Natural killer cell (primary cell): ENCODE measurements around the gene C1QTNF6. TPM values are rescaled to one million over a fixed set of nuclear protein-coding genes. Genes with fewer than 3 reads are reported as not detected.

Experiments used
- ATAC-seq, 3 donors: fragments of 150-1000 bp in 2 of 3; fragments of 200-7000 bp in 1 of 3; cut with Tn5 transposase; 1 replicate in 1 of 3; 2 replicates in 2 of 3; pipeline ENCODE4 v1.10.0; 2021; ENCODE audit warnings: mild to moderate bottlenecking in 2 of 3, moderate library complexity in 2 of 3
- DNase-seq, 2 donors: peaks; one replicate each; pipeline versions ENCODE4 v3.0.0 to v3.0.0-alpha.2; 2013 to 2021; ENCODE audit warnings: mixed read lengths in 1 of 2
- H3K27ac ChIP-seq: one replicate; pipeline ENCODE4 v1.5.1; 2013; ENCODE audit warnings: mild to moderate bottlenecking, low read length
- H3K27me3 ChIP-seq: one replicate; pipeline ENCODE4 v1.6.1; 2013; ENCODE audit warnings: low read length; ENCODE audit not compliant: control insufficient read depth, insufficient read depth
- H3K36me3 ChIP-seq: one replicate; pipeline ENCODE4 v1.6.1; 2013; ENCODE audit warnings: low read length; ENCODE audit not compliant: control insufficient read depth, insufficient read depth
- H3K4me1 ChIP-seq: one replicate; pipeline ENCODE4 v1.6.1; 2013; ENCODE audit warnings: low read length; ENCODE audit not compliant: control insufficient read depth, insufficient read depth
- H3K4me3 ChIP-seq: one replicate; pipeline ENCODE4 v1.5.1; 2013; ENCODE audit warnings: low read length
- H3K9me3 ChIP-seq: one replicate; pipeline ENCODE4 v1.6.1; 2013; ENCODE audit warnings: low read length; ENCODE audit not compliant: control insufficient read depth, insufficient read depth
- H3K27ac Mint-ChIP-seq, 2 donors: one replicate each; pipeline ENCODE4 v1.8.0; 2022; ENCODE audit warnings: mild to moderate bottlenecking in 2 of 2, mixed read lengths in 2 of 2, moderate library complexity in 1 of 2
- H3K27me3 Mint-ChIP-seq, 2 donors: one replicate each; pipeline ENCODE4 v1.8.0; 2022; ENCODE audit warnings: low read depth in 2 of 2, mixed read lengths in 2 of 2
- H3K36me3 Mint-ChIP-seq: one replicate; pipeline ENCODE4 v1.8.0; 2022; ENCODE audit warnings: mixed read lengths
- H3K4me1 Mint-ChIP-seq, 2 donors: one replicate each; pipeline ENCODE4 v1.8.0; 2022; ENCODE audit warnings: mixed read lengths in 2 of 2
- H3K4me3 Mint-ChIP-seq: one replicate; pipeline ENCODE4 v1.8.0; 2022; ENCODE audit warnings: mild to moderate bottlenecking, moderate library complexity, mixed read lengths
- H3K9me3 Mint-ChIP-seq, 2 donors: one replicate each; pipeline ENCODE4 v1.8.0; 2022; ENCODE audit warnings: mixed read lengths in 2 of 2
- CTCF ChIP-seq: fragments of 200-600 bp; IDR thresholded peaks from one replicate; pipeline ENCODE4 v1.8.0; 2022; ENCODE audit warnings: antibody characterized with exemption
- WGBS: methylation state at CpG from one replicate; pipeline ENCODE4 v1.1.7; 2013; ENCODE audit warnings: missing lambda C conversion rate; ENCODE audit not compliant: insufficient coverage; 5-methylcytosine and 5-hydroxymethylcytosine counted together
- intact Hi-C: fragments of 100-400 bp; cut with micrococcal nuclease; formaldehyde crosslinking; loops from one replicate; pipeline ENCODE4 v1.14.2; 2022
- total RNA-seq, 4 donors: library from RNA; stranded (reverse); fragments of 120-200 nt in 1 of 4; gene quantifications; one replicate each; pipeline versions ENCODE4 v1.2.3 to v1.2.4, GENCODE V29; 2013 to 2022

The C1QTNF6 gene
- total RNA-seq, 3 donors from 2014 or later (not counting 1 experiment from before 2014, with no cell fraction given) = 6.0 to 10.3 (median 6.7) TPM

- Histone ChIP-seq H3K36me3 (no peaks in the 10 kb centered on the region), H3K27me3 (no peaks in the 10 kb centered on the region), H3K27ac (no peak overlapping the region), H3K4me1 (peaks cover 68% of the 10 kb centered on the region), H3K4me3 (no peak overlapping the region), H3K9me3 (no peaks in the 10 kb centered on the region)
- peaks cover 2% of the 10 kb centered on the region in 2 donors for H3K9me3 Mint-ChIP-seq
- 100% methylated on average over 5 of the region's 6 CpGs for WGBS
- no peaks in the 10 kb centered on the region for H3K36me3 Mint-ChIP-seq
- H3K4me1 Mint-ChIP-seq = peaks cover 69 to 81% of the 10 kb centered on the region in 2 donors
- H3K27me3 Mint-ChIP-seq = no peaks in the 10 kb centered on the region
- no peak for TF ChIP-seq CTCF
- H3K27ac Mint-ChIP-seq = peak overlapping the region; percentile 18 to 44
- peak overlapping the region; percentile 13 for H3K4me3 Mint-ChIP-seq
- ATAC-seq (no peak), DNase-seq (no peak)
- intact Hi-C loops = no loop called here
Observed at GRCh38 chr22:37153901-37154300, 34.1 kb downstream of the C1QTNF6 start.

DNA sequence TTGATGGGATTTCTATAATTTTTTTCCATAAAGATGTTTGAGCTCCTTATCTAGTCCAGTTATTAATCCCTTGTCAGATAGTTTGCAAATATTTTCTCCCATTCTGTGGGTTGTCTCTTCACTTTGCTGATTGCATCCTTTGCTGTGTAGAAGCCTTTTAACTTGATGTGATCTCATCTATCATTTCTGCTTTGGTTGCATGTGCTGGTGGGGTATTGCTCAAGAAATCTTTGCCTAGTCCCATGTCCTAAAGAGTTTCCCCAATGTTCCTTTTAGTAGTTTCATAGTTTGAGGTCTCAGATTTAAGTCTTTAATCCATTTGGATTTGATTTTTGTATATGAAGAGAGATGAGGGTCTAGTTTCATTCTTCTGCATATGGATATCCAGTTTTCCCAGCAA is 36.6 kb downstream of the C1QTNF6 start:
- intact Hi-C loops = no loop called here
- Mint-ChIP-seq H3K36me3 (peaks cover 3% of the 10 kb centered on the region), H3K27ac (peak overlapping the region; percentile 95 to 99), H3K4me3 (no peak overlapping the region), H3K4me1 (peaks cover 65 to 81% of the 10 kb centered on the region in 2 donors), H3K9me3 (peaks cover 2% of the 10 kb centered on the region in 2 donors), H3K27me3 (no peaks in the 10 kb centered on the region)
- Histone ChIP-seq H3K27ac (no peak overlapping the region), H3K36me3 (peaks cover 22% of the 10 kb centered on the region), H3K4me1 (peaks cover 60% of the 10 kb centered on the region), H3K27me3 (no peaks in the 10 kb centered on the region), H3K9me3 (no peaks in the 10 kb centered on the region), H3K4me3 (no peak overlapping the region)
- DNase-seq (no peak), ATAC-seq (no peak)
- TF ChIP-seq CTCF = no peak

DNA sequence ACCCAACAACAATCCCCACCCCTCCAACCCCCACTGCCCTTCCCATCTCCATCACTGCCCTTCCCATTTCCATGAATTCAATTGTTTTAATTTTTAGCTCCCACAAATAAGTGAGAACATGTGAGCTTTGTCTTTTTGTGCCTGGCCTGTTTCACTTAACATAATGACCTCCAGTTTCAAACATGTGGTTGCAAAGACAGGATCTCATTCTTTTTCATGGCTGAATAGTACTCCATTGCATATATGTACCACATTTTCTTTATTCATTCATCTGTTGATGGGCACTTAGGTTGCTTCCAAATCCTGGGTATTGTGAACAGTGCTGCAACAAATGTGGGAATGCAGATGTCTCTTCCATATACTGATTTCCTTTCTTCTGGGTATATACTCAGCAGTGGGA is 37.3 kb downstream of the C1QTNF6 start:
- no peaks in the 10 kb centered on the region for H3K9me3 ChIP-seq
- DNase-seq (no peak), ATAC-seq (no peak)
- Mint-ChIP-seq H3K27ac (peak overlapping the region; percentile 95 to 99), H3K9me3 (peaks cover 2% of the 10 kb centered on the region in 2 donors), H3K4me3 (peak overlapping the region; percentile 99), H3K4me1 (peaks cover 66 to 81% of the 10 kb centered on the region in 2 donors), H3K36me3 (peaks cover 8% of the 10 kb centered on the region), H3K27me3 (no peaks in the 10 kb centered on the region)
- peak overlapping the region; percentile 82 for H3K27ac ChIP-seq
- peaks cover 60% of the 10 kb centered on the region for H3K4me1 ChIP-seq
- H3K27me3 ChIP-seq = no peaks in the 10 kb centered on the region
- no peak overlapping the region for H3K4me3 ChIP-seq
- no peak for TF ChIP-seq CTCF
- intact Hi-C loops = loop anchor here (1.0 kb wide), 2 partner anchors 12 to 28 kb away; no protein-coding TSS in a partner anchor
- peaks cover 29% of the 10 kb centered on the region for H3K36me3 ChIP-seq
